NB4 (cell line): ENCODE data around the gene PDZD2.

Source experiments
- DNase-seq: peaks from one replicate; pipeline ENCODE4 v3.0.0; 2010; ENCODE audit warnings: low read depth
- H3K4me3 ChIP-seq: one replicate; pipeline ENCODE4 v1.5.1; 2011; ENCODE audit warnings: mild to moderate bottlenecking, low read depth, low read length, moderate library complexity
- MYC ChIP-seq: IDR thresholded peaks from 2 replicates; pipeline ENCODE4 v1.6.1; 2011; ENCODE audit warnings: low read depth, low read length
- POLR2A ChIP-seq: IDR thresholded peaks from 2 replicates; pipeline ENCODE4 v1.6.1; 2011; ENCODE audit warnings: mild to moderate bottlenecking; ENCODE audit not compliant: insufficient read length; ENCODE audit errors: extremely low read depth
- TF ChIP-seq, protein P1 (sequence below): IDR thresholded peaks from one replicate; pipeline ENCODE4 v1.5.1; 2012; ENCODE audit warnings: low read depth, low read length
- TF ChIP-seq, protein P2 (sequence below): IDR thresholded peaks from 2 replicates; pipeline ENCODE4 v1.6.1; 2011; ENCODE audit warnings: low read depth, low read length

PDZD2 gene

DNA sequence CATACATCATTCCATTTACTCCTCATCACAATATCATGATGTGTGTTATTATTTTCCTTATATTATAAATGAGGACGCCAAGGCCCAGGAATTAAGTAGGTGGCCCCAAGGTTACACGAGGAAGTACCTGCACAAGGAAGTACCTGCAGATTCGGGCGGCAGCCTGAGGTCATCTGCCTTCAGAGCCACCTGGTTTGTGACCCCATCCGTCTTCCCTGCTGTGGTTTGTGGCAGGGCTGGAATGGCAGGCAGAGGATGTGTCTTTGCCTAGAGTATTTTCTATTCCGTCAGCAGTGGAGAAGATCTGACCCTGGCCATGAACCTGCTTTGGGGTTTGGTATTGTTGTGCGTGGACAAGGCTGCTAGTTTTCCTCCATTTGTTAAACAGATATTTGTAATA is 59.7 kb downstream of the PDZD2 start:
- TF ChIP-seq, protein P1, sequence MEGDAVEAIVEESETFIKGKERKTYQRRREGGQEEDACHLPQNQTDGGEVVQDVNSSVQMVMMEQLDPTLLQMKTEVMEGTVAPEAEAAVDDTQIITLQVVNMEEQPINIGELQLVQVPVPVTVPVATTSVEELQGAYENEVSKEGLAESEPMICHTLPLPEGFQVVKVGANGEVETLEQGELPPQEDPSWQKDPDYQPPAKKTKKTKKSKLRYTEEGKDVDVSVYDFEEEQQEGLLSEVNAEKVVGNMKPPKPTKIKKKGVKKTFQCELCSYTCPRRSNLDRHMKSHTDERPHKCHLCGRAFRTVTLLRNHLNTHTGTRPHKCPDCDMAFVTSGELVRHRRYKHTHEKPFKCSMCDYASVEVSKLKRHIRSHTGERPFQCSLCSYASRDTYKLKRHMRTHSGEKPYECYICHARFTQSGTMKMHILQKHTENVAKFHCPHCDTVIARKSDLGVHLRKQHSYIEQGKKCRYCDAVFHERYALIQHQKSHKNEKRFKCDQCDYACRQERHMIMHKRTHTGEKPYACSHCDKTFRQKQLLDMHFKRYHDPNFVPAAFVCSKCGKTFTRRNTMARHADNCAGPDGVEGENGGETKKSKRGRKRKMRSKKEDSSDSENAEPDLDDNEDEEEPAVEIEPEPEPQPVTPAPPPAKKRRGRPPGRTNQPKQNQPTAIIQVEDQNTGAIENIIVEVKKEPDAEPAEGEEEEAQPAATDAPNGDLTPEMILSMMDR = no peak
- no peak for TF ChIP-seq MYC
- TF ChIP-seq, protein P2, sequence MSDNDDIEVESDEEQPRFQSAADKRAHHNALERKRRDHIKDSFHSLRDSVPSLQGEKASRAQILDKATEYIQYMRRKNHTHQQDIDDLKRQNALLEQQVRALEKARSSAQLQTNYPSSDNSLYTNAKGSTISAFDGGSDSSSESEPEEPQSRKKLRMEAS = no peak
- no peak for TF ChIP-seq POLR2A

DNA sequence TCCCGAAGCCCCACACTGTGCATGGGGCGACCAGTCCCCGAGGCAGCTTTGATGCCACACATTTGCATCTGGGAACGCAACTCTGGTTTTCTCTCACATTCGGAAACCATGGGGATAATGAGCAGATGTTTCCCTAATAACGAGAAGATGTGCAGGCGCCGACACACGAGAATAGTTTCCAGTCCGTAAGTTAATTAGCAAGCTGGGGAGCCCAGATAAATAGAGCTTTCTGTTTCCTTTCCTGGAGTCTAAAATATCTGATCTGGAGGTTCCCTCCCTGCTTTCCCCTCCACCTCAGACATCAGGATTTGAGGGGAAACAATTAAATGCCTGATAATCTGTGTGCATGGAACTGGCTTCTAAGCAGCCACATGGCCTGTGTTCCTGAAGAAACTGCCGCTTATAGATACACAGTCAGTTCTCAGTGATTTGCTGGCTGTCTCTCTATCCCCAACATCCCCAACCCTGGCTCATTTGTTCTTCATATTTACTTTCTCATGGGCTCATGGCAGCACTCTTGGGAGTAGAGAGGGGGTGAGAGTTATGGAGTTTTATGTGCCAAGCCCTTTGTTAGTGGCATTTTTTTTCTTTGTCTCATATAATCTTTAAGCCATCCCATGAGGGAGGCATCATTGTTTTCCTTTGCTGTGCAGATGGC is 62.8 kb downstream of the PDZD2 start:
- DNase-seq = no peak
- H3K4me3 ChIP-seq = no peak overlapping the region
- TF ChIP-seq MYC (no peak), POLR2A (no peak)
- TF ChIP-seq, protein P1 = no peak
- TF ChIP-seq, protein P2 = no peak

More for the DNA sequence above, 59.7 kb downstream of the PDZD2 start:
- DNase-seq = no peak
- H3K4me3 ChIP-seq = no peak overlapping the region

DNA sequence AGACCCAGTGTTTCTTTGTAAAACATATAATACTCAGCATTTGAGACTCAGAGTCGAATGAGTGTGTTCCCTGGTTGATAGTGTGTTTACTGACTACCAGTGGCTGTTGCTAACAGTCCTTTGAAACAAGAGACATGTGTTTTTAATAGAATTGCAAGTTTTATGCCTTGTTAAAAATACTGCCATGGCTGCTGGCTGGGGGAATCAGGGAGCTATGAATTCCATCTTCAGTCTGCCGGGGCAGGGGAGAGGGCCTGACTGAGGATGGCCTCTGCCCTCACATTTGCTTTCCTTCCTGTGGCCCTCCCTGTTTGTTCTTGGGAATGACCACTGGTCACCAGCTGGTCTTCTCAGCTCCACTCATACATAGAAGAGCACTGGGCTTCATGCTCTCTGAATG is 63.8 kb downstream of the PDZD2 start:
- TF ChIP-seq MYC = no peak
- DNase-seq = no peak
- no peak overlapping the region for H3K4me3 ChIP-seq

DNA sequence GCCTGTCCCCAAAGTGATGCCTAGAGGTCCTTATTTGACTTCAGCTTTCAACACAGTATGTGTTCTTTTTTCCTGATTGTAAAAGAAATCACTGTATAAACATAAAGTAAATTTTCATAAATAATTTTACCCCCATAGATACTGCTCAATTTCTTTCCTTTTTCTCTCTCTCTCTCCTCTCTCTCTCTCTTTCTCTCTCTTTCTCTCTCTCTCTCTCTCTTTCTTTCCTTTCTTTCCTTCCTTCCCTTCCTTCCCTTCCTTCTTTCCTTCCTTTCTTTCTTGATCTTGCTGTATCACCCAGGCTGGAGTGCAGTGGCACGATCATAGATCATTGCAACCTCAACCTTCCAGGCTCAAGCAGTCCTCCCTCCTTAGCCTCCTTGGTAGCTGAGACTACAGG is 64.8 kb downstream of the PDZD2 start:
- H3K4me3 ChIP-seq = no peak overlapping the region
- no peak for DNase-seq
- TF ChIP-seq, protein P2 = no peak
- TF ChIP-seq POLR2A = no peak
- TF ChIP-seq, protein P1 = no peak
- TF ChIP-seq MYC = no peak

DNA sequence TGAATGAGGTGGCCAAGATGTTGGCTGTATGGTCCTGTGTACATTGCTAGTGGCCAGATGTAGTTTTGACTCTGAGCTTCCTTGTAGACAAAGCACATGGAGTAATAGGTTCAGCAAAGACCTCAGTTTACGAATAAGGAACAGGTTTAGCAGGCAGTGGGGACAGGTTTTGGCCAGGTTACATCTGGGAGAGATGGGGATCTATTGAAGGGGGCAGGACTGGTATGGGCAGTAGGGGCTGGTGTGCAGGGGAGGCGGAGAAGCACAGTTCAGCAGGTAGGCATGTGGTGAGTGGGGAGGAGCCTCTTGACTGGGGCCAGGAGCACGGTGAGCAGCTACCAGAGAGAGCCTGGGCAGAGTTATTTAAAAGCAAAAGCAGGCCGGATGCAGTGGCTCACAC is 67.3 kb downstream of the PDZD2 start:
- no peak overlapping the region for H3K4me3 ChIP-seq
- DNase-seq = no peak
- TF ChIP-seq, protein P2 = no peak
- TF ChIP-seq MYC = no peak
- TF ChIP-seq POLR2A = no peak
- TF ChIP-seq, protein P1 = no peak

DNA sequence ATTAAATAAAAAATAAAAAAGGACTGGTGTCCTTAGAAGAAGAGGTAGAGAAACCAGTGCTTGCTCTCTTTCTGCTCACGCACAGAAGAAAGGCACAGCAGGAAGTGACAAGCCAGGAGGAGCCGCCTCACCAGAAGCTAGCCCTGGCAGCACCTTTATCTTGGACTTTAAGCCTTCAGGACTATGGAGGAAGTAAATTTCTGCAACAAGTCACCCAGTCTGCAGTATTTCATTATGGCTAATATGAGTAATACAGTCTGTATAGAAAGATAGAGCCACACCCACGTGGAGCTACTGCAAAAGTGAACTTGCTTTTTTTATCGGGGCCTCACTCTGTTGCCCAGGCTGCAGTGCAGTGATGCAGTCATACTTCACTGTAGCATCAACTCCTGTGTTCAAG is 68.4 kb downstream of the PDZD2 start:
- no peak overlapping the region for H3K4me3 ChIP-seq
- no peak for DNase-seq
- TF ChIP-seq, protein P1 = no peak
- TF ChIP-seq, protein P2 = no peak
- no peak for TF ChIP-seq MYC
- no peak for TF ChIP-seq POLR2A
